H9 (cell line): ENCODE data around the gene CES1. TPM values are rescaled to one million over a fixed set of nuclear protein-coding genes. Genes with fewer than 3 reads are reported as not detected.

Experiments used
- DNase-seq: peaks from one replicate; pipeline ENCODE4 v3.0.0-alpha.2; 2017
- H2AFZ ChIP-seq: one replicate; pipeline ENCODE4 v1.6.1; 2013; ENCODE audit warnings: mild to moderate bottlenecking, low read length, control low read depth, moderate library complexity
- H2AK5ac ChIP-seq: 2 replicates; pipeline ENCODE4 v1.6.1; 2013; ENCODE audit warnings: low read length, control low read depth, mixed read lengths; ENCODE audit not compliant: insufficient read length
- H2BK120ac ChIP-seq: one replicate; pipeline ENCODE4 v1.6.1; 2013; ENCODE audit warnings: low read depth, mild to moderate bottlenecking, low read length, control low read depth, inconsistent platforms; ENCODE audit not compliant: poor library complexity, severe bottlenecking
- H2BK12ac ChIP-seq: 2 replicates; pipeline ENCODE4 v1.6.1; 2013; ENCODE audit warnings: low read length, control low read depth, mixed read lengths, low read depth; ENCODE audit not compliant: insufficient read length
- H2BK15ac ChIP-seq: 2 replicates; pipeline ENCODE4 v1.6.1; 2013; ENCODE audit warnings: low read depth, low read length, control low read depth
- H2BK20ac ChIP-seq: one replicate; pipeline ENCODE4 v1.6.1; 2013; ENCODE audit warnings: low read depth, mild to moderate bottlenecking, low read length, control low read depth, inconsistent platforms; ENCODE audit not compliant: poor library complexity, severe bottlenecking
- H2BK5ac ChIP-seq: 2 replicates; pipeline ENCODE4 v1.6.1; 2013; ENCODE audit warnings: low read length, control low read depth, mixed read lengths; ENCODE audit not compliant: insufficient read length
- H3K14ac ChIP-seq: 2 replicates; pipeline ENCODE4 v1.6.1; 2013; ENCODE audit warnings: low read length, control low read depth; ENCODE audit not compliant: insufficient read depth
- H3K18ac ChIP-seq: 2 replicates; pipeline ENCODE4 v1.6.1; 2013; ENCODE audit warnings: low read depth, mild to moderate bottlenecking, mixed read lengths, low read length, control low read depth; ENCODE audit not compliant: insufficient read length
- H3K23ac ChIP-seq: 2 replicates; pipeline ENCODE4 v1.6.1; 2013; ENCODE audit warnings: low read length, control low read depth, mixed read lengths, low read depth; ENCODE audit not compliant: insufficient read length
- H3K23me2 ChIP-seq: 2 replicates; pipeline ENCODE4 v1.6.1; 2013; ENCODE audit warnings: low read depth, mild to moderate bottlenecking, mixed read lengths, low read length, control low read depth; ENCODE audit not compliant: insufficient read length, poor library complexity, severe bottlenecking
- H3K27ac ChIP-seq: 2 replicates; pipeline ENCODE4 v1.5.1; 2013; ENCODE audit warnings: low read length, control low read depth, mixed read lengths, low read depth; ENCODE audit not compliant: insufficient read length
- H3K27me3 ChIP-seq: 2 replicates; pipeline ENCODE4 v1.6.1; 2013; ENCODE audit warnings: low read length, control low read depth, inconsistent platforms; ENCODE audit not compliant: insufficient read depth
- H3K4ac ChIP-seq: 2 replicates; pipeline ENCODE4 v1.6.1; 2013; ENCODE audit warnings: low read depth, mild to moderate bottlenecking, control low read depth, inconsistent platforms, low read length, moderate library complexity
- H3K4me1 ChIP-seq: 2 replicates; pipeline ENCODE4 v1.6.1; 2013; ENCODE audit warnings: low read length, control low read depth, inconsistent platforms; ENCODE audit not compliant: insufficient read depth
- H3K4me2 ChIP-seq: 2 replicates; pipeline ENCODE4 v1.6.1; 2013; ENCODE audit warnings: low read length, control low read depth, mixed read lengths; ENCODE audit not compliant: insufficient read length, insufficient read depth
- H3K56ac ChIP-seq: 2 replicates; pipeline ENCODE4 v1.6.1; 2013; ENCODE audit warnings: low read depth, mild to moderate bottlenecking, mixed read lengths, low read length, control low read depth; ENCODE audit not compliant: insufficient read length
- H3K79me1 ChIP-seq: 2 replicates; pipeline ENCODE4 v1.6.1; 2013; ENCODE audit warnings: low read depth, mild to moderate bottlenecking, moderate library complexity, low read length, control low read depth, inconsistent platforms; ENCODE audit not compliant: insufficient read depth, poor library complexity, severe bottlenecking
- H3K79me2 ChIP-seq: 2 replicates; pipeline ENCODE4 v1.6.1; 2013; ENCODE audit warnings: low read length, control low read depth, inconsistent platforms; ENCODE audit not compliant: insufficient read depth
- H3K9ac ChIP-seq: 2 replicates; pipeline ENCODE4 v1.6.1; 2013; ENCODE audit warnings: low read length, control low read depth, mixed read lengths; ENCODE audit not compliant: insufficient read length; ENCODE audit errors: extremely low read depth
- H3K9me3 ChIP-seq: one replicate; pipeline ENCODE4 v1.6.1; 2013; ENCODE audit warnings: low read depth, low read length, inconsistent platforms; ENCODE audit not compliant: control insufficient read depth
- H3T11ph ChIP-seq: one replicate; pipeline ENCODE4 v1.6.1; 2013; ENCODE audit warnings: mild to moderate bottlenecking, low read length, control low read depth, inconsistent platforms
- H4K20me1 ChIP-seq: one replicate; pipeline ENCODE4 v1.6.1; 2013; ENCODE audit not compliant: control insufficient read depth, insufficient read length, insufficient read depth
- H4K5ac ChIP-seq: 2 replicates; pipeline ENCODE4 v1.6.1; 2013; ENCODE audit warnings: low read depth, mild to moderate bottlenecking, mixed read lengths, low read length, control low read depth; ENCODE audit not compliant: insufficient read length
- H4K8ac ChIP-seq: replicated peaks from 2 replicates; pipeline ENCODE4 v1.6.1; 2013; ENCODE audit warnings: low read length, control low read depth, mixed read lengths, low read depth; ENCODE audit not compliant: insufficient read length
- H4K91ac ChIP-seq: 2 replicates; pipeline ENCODE4 v1.6.1; 2013; ENCODE audit warnings: low read depth, mild to moderate bottlenecking, moderate library complexity, mixed read lengths, low read length, control low read depth; ENCODE audit not compliant: insufficient read length
- H3K27ac Mint-ChIP-seq, 3 experiments: 2 replicates in 2 of 3; 3 replicates in 1 of 3; pipeline ENCODE4 v1.8.0; 2020 to 2021; ENCODE audit warnings: mixed read lengths in 3 of 3, mild to moderate bottlenecking in 1 of 3, moderate library complexity in 1 of 3
- H3K27me3 Mint-ChIP-seq: 2 replicates; pipeline ENCODE4 v1.8.0; 2021; ENCODE audit warnings: low read depth, mild to moderate bottlenecking, moderate library complexity, mixed read lengths
- H3K36me3 Mint-ChIP-seq, 3 experiments: 2 replicates in 2 of 3; 3 replicates in 1 of 3; pipeline ENCODE4 v1.8.0; 2020 to 2021; ENCODE audit warnings: low read depth in 3 of 3, mixed read lengths in 3 of 3; ENCODE audit not compliant: insufficient read depth in 1 of 3
- H3K4me1 Mint-ChIP-seq, 2 experiments: 2 replicates each; pipeline ENCODE4 v1.8.0; 2020; ENCODE audit warnings: mixed read lengths in 2 of 2
- H3K4me3 Mint-ChIP-seq, 2 experiments: 2 replicates in 1 of 2; 3 replicates in 1 of 2; pipeline ENCODE4 v1.8.0; 2020 to 2021; ENCODE audit warnings: mild to moderate bottlenecking in 2 of 2, mixed read lengths in 2 of 2, moderate library complexity in 1 of 2
- H3K9me3 Mint-ChIP-seq, 2 experiments: 2 replicates in 1 of 2; 3 replicates in 1 of 2; pipeline ENCODE4 v1.8.0; 2020; ENCODE audit warnings: mild to moderate bottlenecking in 2 of 2, mixed read lengths in 2 of 2, moderate library complexity in 1 of 2
- WGBS: extraction: QIAGEN DNeasy Blood & Tissue Kit; methylation state at CpG from one replicate; pipeline ENCODE4 v1.1.7; 2013; ENCODE audit warnings: missing lambda C conversion rate, low lambda C conversion rate, mixed read lengths; ENCODE audit not compliant: insufficient read length; ENCODE audit errors: extremely low coverage; 5-methylcytosine and 5-hydroxymethylcytosine counted together
- total RNA-seq: library from RNA; stranded (reverse); gene quantifications from 2 replicates; pipeline ENCODE4 v1.2.1, GENCODE V29; 2021
- TF ChIP-seq, protein P1 (sequence below): fragments of 200-600 bp; sonication (generic); conservative IDR thresholded peaks from 3 replicates; pipeline ENCODE4 v1.8.0; 2021; ENCODE audit warnings: antibody characterized with exemption, mild to moderate bottlenecking

The CES1 gene
- total RNA-seq, 1 experiment from 2014 or later: not detected

GRCh38 chr16:55828680-55829079, 4.2 kb downstream of the CES1 start:
- Histone ChIP-seq H2BK15ac (no peak overlapping the region), H3K4me1 (no peaks in the 10 kb centered on the region), H4K91ac (no peak overlapping the region), H3K23ac (no peak overlapping the region), H3K9me3 (no peaks in the 10 kb centered on the region), H4K20me1 (no peaks in the 10 kb centered on the region), H2BK5ac (no peak overlapping the region), H3K79me2 (no peaks in the 10 kb centered on the region), H2AFZ (no peak overlapping the region), H3K18ac (no peak overlapping the region), H3K4ac (no peak overlapping the region), H3K27me3 (no peaks in the 10 kb centered on the region), H2BK12ac (no peak overlapping the region), H3T11ph (no peak overlapping the region), H3K79me1 (no peaks in the 10 kb centered on the region), H2AK5ac (no peak overlapping the region), H4K8ac (no peak overlapping the region), H4K5ac (no peak overlapping the region), H3K9ac (no peak overlapping the region), H2BK20ac (no peak overlapping the region), H3K4me2 (no peak overlapping the region), H2BK120ac (no peak overlapping the region), H3K27ac (no peak overlapping the region), H3K56ac (no peak overlapping the region), H3K14ac (no peak overlapping the region), H3K23me2 (no peaks in the 10 kb centered on the region)
- Mint-ChIP-seq H3K9me3 (no peaks in the 10 kb centered on the region; a peak in 1 of 5 replicates), H3K36me3 (no peaks in the 10 kb centered on the region), H3K27me3 (peaks cover 46% of the 10 kb centered on the region), H3K4me3 (no peak overlapping the region), H3K4me1 (peaks cover 5 to 6% of the 10 kb centered on the region in 2 experiments; a peak in 3 of 4 replicates), H3K27ac (no peak overlapping the region)
- WGBS: no CpG with 5 or more reads among the region's 10 CpGs
- DNase-seq: no peak
- TF ChIP-seq, protein P1, sequence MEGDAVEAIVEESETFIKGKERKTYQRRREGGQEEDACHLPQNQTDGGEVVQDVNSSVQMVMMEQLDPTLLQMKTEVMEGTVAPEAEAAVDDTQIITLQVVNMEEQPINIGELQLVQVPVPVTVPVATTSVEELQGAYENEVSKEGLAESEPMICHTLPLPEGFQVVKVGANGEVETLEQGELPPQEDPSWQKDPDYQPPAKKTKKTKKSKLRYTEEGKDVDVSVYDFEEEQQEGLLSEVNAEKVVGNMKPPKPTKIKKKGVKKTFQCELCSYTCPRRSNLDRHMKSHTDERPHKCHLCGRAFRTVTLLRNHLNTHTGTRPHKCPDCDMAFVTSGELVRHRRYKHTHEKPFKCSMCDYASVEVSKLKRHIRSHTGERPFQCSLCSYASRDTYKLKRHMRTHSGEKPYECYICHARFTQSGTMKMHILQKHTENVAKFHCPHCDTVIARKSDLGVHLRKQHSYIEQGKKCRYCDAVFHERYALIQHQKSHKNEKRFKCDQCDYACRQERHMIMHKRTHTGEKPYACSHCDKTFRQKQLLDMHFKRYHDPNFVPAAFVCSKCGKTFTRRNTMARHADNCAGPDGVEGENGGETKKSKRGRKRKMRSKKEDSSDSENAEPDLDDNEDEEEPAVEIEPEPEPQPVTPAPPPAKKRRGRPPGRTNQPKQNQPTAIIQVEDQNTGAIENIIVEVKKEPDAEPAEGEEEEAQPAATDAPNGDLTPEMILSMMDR: no peak
